ENCODE results near the gene RMI1. TPM values are rescaled to one million over a fixed set of nuclear protein-coding genes. Genes with fewer than 3 reads are reported as not detected.
"Not testable (repeated sequence)": the region's sequence is repeated elsewhere in the genome, so short reads cannot be mapped to it uniquely, and the experiment has no call there.

RMI1 gene
- total and polyA plus RNA-seq, 2 of the 8 experiments (the other 6 are each of a cell fraction or from before 2014, with no cell fraction given): 3.0 to 34.1 TPM

GRCh38 chr9:84041857-84042256, 61.3 kb downstream of the RMI1 start:
- H3K79me2 ChIP-seq (ENCODE audit: control insufficient read depth in 1 of 2, insufficient read depth in 2 of 2, low read length in 2 of 2); CTCF ChIA-PET (ENCODE audit: partially characterized antibody): not testable (repeated sequence)

More at GRCh38 chr9:84041857-84042256, 61.3 kb downstream of the RMI1 start:
- H4K91ac ChIP-seq (replicated peaks; ENCODE audit: insufficient read length, low read length); H3K9ac ChIP-seq (replicated peaks in 1 of 4; ENCODE audit: extremely low read depth in 1 of 4, low read depth in 3 of 4, low read length in 3 of 4); H3K23ac ChIP-seq (ENCODE audit: insufficient read length); DNase-seq (ENCODE audit: low read depth in 1 of 2, low spot score in 2 of 2); H4K5ac ChIP-seq (ENCODE audit: insufficient read length, low read depth, low read length); H3K36me3 ChIP-seq (ENCODE audit: control insufficient read depth in 2 of 4, insufficient read depth in 4 of 4, low read length in 3 of 4); H3K23me2 ChIP-seq (ENCODE audit: low read depth, low read length); H3K4me2 ChIP-seq (ENCODE audit: insufficient read depth in 1 of 2, low read depth in 2 of 2, low read length in 2 of 2); H3K27ac ChIP-seq (ENCODE audit: low read depth, low read length); H3K4ac ChIP-seq (replicated peaks; ENCODE audit: insufficient read length, low read depth, low read length); H4K20me1 ChIP-seq (replicated peaks in 1 of 2; ENCODE audit: control insufficient read depth in 1 of 2, insufficient read depth in 2 of 2, low read length in 2 of 2); H2BK5ac ChIP-seq (ENCODE audit: low read depth, low read length); H3K4me1 ChIP-seq (replicated peaks in 1 of 4; ENCODE audit: control insufficient read depth in 3 of 4, insufficient read depth in 4 of 4, low read length in 3 of 4); FAIRE-seq; POLR2A ChIA-PET (ENCODE audit: partially characterized antibody); H3K79me1 ChIP-seq (ENCODE audit: low read depth, low read length); H3K27me3 ChIP-seq (replicated peaks in 1 of 4; ENCODE audit: control insufficient read depth in 3 of 4, extremely low read depth in 1 of 4, insufficient read depth in 3 of 4, low read length in 3 of 4); H2BK20ac ChIP-seq (ENCODE audit: low read length); H3K4me3 ChIP-seq (ENCODE audit: extremely low read depth in 1 of 4, insufficient read depth in 2 of 4, low read depth in 3 of 4, low read length in 4 of 4); H3K56ac ChIP-seq (replicated peaks; ENCODE audit: insufficient read length, low read depth, low read length); H2BK12ac ChIP-seq (ENCODE audit: low read depth, low read length); H4K8ac ChIP-seq (ENCODE audit: extremely low read depth, insufficient read depth, low read length); H3K9me3 ChIP-seq (ENCODE audit: insufficient read depth in 2 of 2, low read depth in 1 of 2, low read length in 1 of 2); H2BK15ac ChIP-seq (ENCODE audit: low read length); H2AFZ ChIP-seq (ENCODE audit: low read length); H2BK120ac ChIP-seq (replicated peaks; ENCODE audit: low read depth, low read length); H2AK5ac ChIP-seq (ENCODE audit: low read depth, low read length); H3K14ac ChIP-seq (ENCODE audit: insufficient read length); H3K18ac ChIP-seq (ENCODE audit: extremely low read depth, low read length): not testable (repeated sequence)
- 86% methylated on average over 5 of the region's 5 CpGs; no CpG with 5 or more reads in 1 of the 2 experiments for WGBS, 2 experiments (ENCODE audit: extremely low coverage in 1 of 2, insufficient coverage in 1 of 2, insufficient read length in 1 of 2, insufficient replicate concordance in 2 of 2, low coverage in 1 of 2, low lambda C conversion rate in 2 of 2, missing lambda C conversion rate in 1 of 2)
- peak in 1 of 2 experiments; percentile 70; a peak in 1 of 3 replicates for TF ChIP-seq EP300 (IDR thresholded peaks at IDR 0.05; ENCODE audit: borderline replicate concordance in 1 of 2, low read depth in 2 of 2, low read length in 2 of 2)
